WERI-Rb-1 (cell line): Measurements from ENCODE around the gene PTPN23.
A peak's percentile ranks its signal among the peaks of the same experiment; 100 is the strongest.
"Not testable (repeated sequence)": the region's sequence is repeated elsewhere in the genome, so short reads cannot be mapped to it uniquely, and the experiment has no call there.

Experiments
- DNase-seq: peaks from one replicate; pipeline ENCODE4 v3.0.0-alpha.2; 2020
- H3K27ac ChIP-seq: fragments of 250-450 bp; sonication (Bioruptor Pico); 2 replicates; pipeline ENCODE4 v1.5.1; 2020; ENCODE audit warnings: mild to moderate bottlenecking, moderate library complexity
- H3K27me3 ChIP-seq: fragments of 250-450 bp; sonication (Bioruptor Pico); 2 replicates; pipeline ENCODE4 v1.5.1; 2021; ENCODE audit warnings: mild to moderate bottlenecking, low read depth, moderate library complexity; ENCODE audit not compliant: insufficient read depth, severe bottlenecking
- H3K36me3 ChIP-seq: fragments of 250-450 bp; sonication (Bioruptor Pico); 2 replicates; pipeline ENCODE4 v1.5.1; 2020; ENCODE audit warnings: mild to moderate bottlenecking, moderate library complexity
- H3K4me3 ChIP-seq: 2 replicates; pipeline ENCODE4 v1.5.1; 2011; ENCODE audit warnings: low read depth, mild to moderate bottlenecking, control low read depth, low read length
- H3K9me3 ChIP-seq: fragments of 250-450 bp; sonication (Bioruptor Pico); 2 replicates; pipeline ENCODE4 v1.5.1; 2021; ENCODE audit warnings: mild to moderate bottlenecking, moderate library complexity; ENCODE audit not compliant: severe bottlenecking
- CTCF ChIP-seq: IDR thresholded peaks from 2 replicates; pipeline ENCODE4 v1.5.1; 2011; ENCODE audit warnings: low read depth, mild to moderate bottlenecking, control low read depth, inconsistent platforms, low read length

Gene PTPN23

GRCh38 chr3:47365213-47366153, 15.3 kb upstream of the PTPN23 start:
- no peak for TF ChIP-seq CTCF
- Histone ChIP-seq H3K27me3 (no peaks in the 10 kb centered on the region), H3K9me3 (no peaks in the 10 kb centered on the region), H3K4me3 (no peak overlapping the region), H3K27ac (no peak overlapping the region), H3K36me3 (no peaks in the 10 kb centered on the region)
- no peak for DNase-seq

GRCh38 chr3:47366833-47367232, 14.0 kb upstream of the PTPN23 start:
- no peak for DNase-seq
- Histone ChIP-seq H3K27ac (no peak overlapping the region), H3K9me3 (no peaks in the 10 kb centered on the region), H3K4me3 (no peak overlapping the region), H3K36me3 (no peaks in the 10 kb centered on the region), H3K27me3 (no peaks in the 10 kb centered on the region)
- no peak for TF ChIP-seq CTCF

GRCh38 chr3:47367631-47368030, 13.2 kb upstream of the PTPN23 start:
- Histone ChIP-seq H3K27ac (no peak overlapping the region), H3K4me3 (no peak overlapping the region), H3K36me3 (no peaks in the 10 kb centered on the region), H3K9me3 (no peaks in the 10 kb centered on the region), H3K27me3 (no peaks in the 10 kb centered on the region)
- TF ChIP-seq CTCF = no peak
- DNase-seq = no peak

GRCh38 chr3:47370020-47370419, 10.8 kb upstream of the PTPN23 start:
- not testable (repeated sequence) for DNase-seq, H3K9me3 ChIP-seq, H3K36me3 ChIP-seq, H3K27me3 ChIP-seq, H3K27ac ChIP-seq, H3K4me3 ChIP-seq

GRCh38 chr3:47370887-47371697, 9.7 kb upstream of the PTPN23 start:
- Histone ChIP-seq H3K27me3 (no peaks in the 10 kb centered on the region), H3K9me3 (no peaks in the 10 kb centered on the region), H3K4me3 (no peak overlapping the region), H3K36me3 (no peaks in the 10 kb centered on the region), H3K27ac (no peak overlapping the region)
- peak; percentile 54 for TF ChIP-seq CTCF
- peak; percentile 35 for DNase-seq

GRCh38 chr3:47374587-47374986, 6.2 kb upstream of the PTPN23 start:
- Histone ChIP-seq H3K9me3 (no peaks in the 10 kb centered on the region), H3K4me3 (no peak overlapping the region), H3K27ac (no peak overlapping the region), H3K27me3 (no peaks in the 10 kb centered on the region), H3K36me3 (no peaks in the 10 kb centered on the region)
- no peak for DNase-seq
- TF ChIP-seq CTCF = no peak
